ENCODE measurements around the gene TMPRSS13.

Gene TMPRSS13

GRCh38 chr11:117902001-117902845, 27.0 kb downstream of the TMPRSS13 start:
- Histone ChIP-seq H3K9me3 (ENCODE audit: control insufficient read depth, insufficient read depth, low read length) (no peaks in the 10 kb centered on the region), H3K27ac (ENCODE audit: low read depth, low read length) (no peak overlapping the region), H3K4me1 (ENCODE audit: control insufficient read depth, insufficient read depth, low read length) (peaks cover 5% of the 10 kb centered on the region; the same call in 1 of the 2 replicates), H3K36me3 (ENCODE audit: control insufficient read depth, insufficient read depth, low read length) (no peaks in the 10 kb centered on the region), H3K4me3 (ENCODE audit: low read depth, low read length) (no peak overlapping the region), H3K9ac (ENCODE audit: low read depth, low read length) (no peak overlapping the region), H3K27me3 (ENCODE audit: control insufficient read depth, insufficient read depth, low read length) (no peaks in the 10 kb centered on the region)

- Histone ChIP-seq H3K27ac (ENCODE audit: low read depth, low read length) (no peak overlapping the region), H3K4me3 (ENCODE audit: low read depth, low read length) (no peak overlapping the region), H3K9ac (ENCODE audit: low read depth, low read length) (no peak overlapping the region), H3K27me3 (ENCODE audit: control insufficient read depth, insufficient read depth, low read length) (no peaks in the 10 kb centered on the region), H3K9me3 (ENCODE audit: control insufficient read depth, insufficient read depth, low read length) (no peaks in the 10 kb centered on the region), H3K4me1 (ENCODE audit: control insufficient read depth, insufficient read depth, low read length) (no peaks in the 10 kb centered on the region), H3K36me3 (ENCODE audit: control insufficient read depth, insufficient read depth, low read length) (no peaks in the 10 kb centered on the region)
Observed at GRCh38 chr11:117901601-117902000, 27.6 kb downstream of the TMPRSS13 start.

- no peaks in the 10 kb centered on the region for H3K4me1 ChIP-seq (ENCODE audit: control insufficient read depth, insufficient read depth, low read length)
- H3K27me3 ChIP-seq (ENCODE audit: control insufficient read depth, insufficient read depth, low read length) = no peaks in the 10 kb centered on the region
- no peak overlapping the region for H3K9ac ChIP-seq (ENCODE audit: low read depth, low read length)
- no peaks in the 10 kb centered on the region for H3K36me3 ChIP-seq (ENCODE audit: control insufficient read depth, insufficient read depth, low read length)
- no peak overlapping the region for H3K27ac ChIP-seq (ENCODE audit: low read depth, low read length)
- H3K4me3 ChIP-seq (ENCODE audit: low read depth, low read length) = no peak overlapping the region
- no peaks in the 10 kb centered on the region for H3K9me3 ChIP-seq (ENCODE audit: control insufficient read depth, insufficient read depth, low read length)
Observed at GRCh38 chr11:117900720-117901440, 28.3 kb downstream of the TMPRSS13 start.

- Histone ChIP-seq H3K27ac (ENCODE audit: low read depth, low read length) (no peak overlapping the region), H3K36me3 (ENCODE audit: control insufficient read depth, insufficient read depth, low read length) (no peaks in the 10 kb centered on the region), H3K4me3 (ENCODE audit: low read depth, low read length) (no peak overlapping the region), H3K9me3 (ENCODE audit: control insufficient read depth, insufficient read depth, low read length) (no peaks in the 10 kb centered on the region), H3K9ac (ENCODE audit: low read depth, low read length) (no peak overlapping the region), H3K4me1 (ENCODE audit: control insufficient read depth, insufficient read depth, low read length) (no peaks in the 10 kb centered on the region), H3K27me3 (ENCODE audit: control insufficient read depth, insufficient read depth, low read length) (no peaks in the 10 kb centered on the region)
Observed at GRCh38 chr11:117900121-117900648, 29.0 kb downstream of the TMPRSS13 start.

GRCh38 chr11:117898059-117898458, 31.1 kb downstream of the TMPRSS13 start:
- no peaks in the 10 kb centered on the region for H3K9me3 ChIP-seq (ENCODE audit: control insufficient read depth, insufficient read depth, low read length)
- H3K4me1 ChIP-seq (ENCODE audit: control insufficient read depth, insufficient read depth, low read length) = no peaks in the 10 kb centered on the region
- H3K27ac ChIP-seq (ENCODE audit: low read depth, low read length) = no peak overlapping the region
- no peaks in the 10 kb centered on the region for H3K27me3 ChIP-seq (ENCODE audit: control insufficient read depth, insufficient read depth, low read length)
- H3K9ac ChIP-seq (ENCODE audit: low read depth, low read length) = no peak overlapping the region
- H3K36me3 ChIP-seq (ENCODE audit: control insufficient read depth, insufficient read depth, low read length) = no peaks in the 10 kb centered on the region
- no peak overlapping the region for H3K4me3 ChIP-seq (ENCODE audit: low read depth, low read length)

- Histone ChIP-seq H3K27me3 (ENCODE audit: control insufficient read depth, insufficient read depth, low read length) (no peaks in the 10 kb centered on the region), H3K36me3 (ENCODE audit: control insufficient read depth, insufficient read depth, low read length) (no peaks in the 10 kb centered on the region), H3K4me3 (ENCODE audit: low read depth, low read length) (no peak overlapping the region), H3K27ac (ENCODE audit: low read depth, low read length) (no peak overlapping the region), H3K9ac (ENCODE audit: low read depth, low read length) (no peak overlapping the region), H3K4me1 (ENCODE audit: control insufficient read depth, insufficient read depth, low read length) (no peaks in the 10 kb centered on the region), H3K9me3 (ENCODE audit: control insufficient read depth, insufficient read depth, low read length) (no peaks in the 10 kb centered on the region)
Observed at GRCh38 chr11:117892651-117893050, 36.6 kb downstream of the TMPRSS13 start.

- Histone ChIP-seq H3K36me3 (ENCODE audit: control insufficient read depth, insufficient read depth, low read length) (no peaks in the 10 kb centered on the region), H3K27me3 (ENCODE audit: control insufficient read depth, insufficient read depth, low read length) (no peaks in the 10 kb centered on the region), H3K9me3 (ENCODE audit: control insufficient read depth, insufficient read depth, low read length) (no peaks in the 10 kb centered on the region), H3K4me3 (ENCODE audit: low read depth, low read length) (no peak overlapping the region), H3K9ac (ENCODE audit: low read depth, low read length) (no peak overlapping the region), H3K4me1 (ENCODE audit: control insufficient read depth, insufficient read depth, low read length) (no peaks in the 10 kb centered on the region), H3K27ac (ENCODE audit: low read depth, low read length) (no peak overlapping the region)
Observed at GRCh38 chr11:117891362-117891761, 37.8 kb downstream of the TMPRSS13 start.

- Histone ChIP-seq H3K27ac (ENCODE audit: low read depth, low read length) (no peak overlapping the region), H3K4me1 (ENCODE audit: control insufficient read depth, insufficient read depth, low read length) (no peaks in the 10 kb centered on the region), H3K27me3 (ENCODE audit: control insufficient read depth, insufficient read depth, low read length) (no peaks in the 10 kb centered on the region), H3K9ac (ENCODE audit: low read depth, low read length) (no peak overlapping the region), H3K36me3 (ENCODE audit: control insufficient read depth, insufficient read depth, low read length) (no peaks in the 10 kb centered on the region), H3K9me3 (ENCODE audit: control insufficient read depth, insufficient read depth, low read length) (no peaks in the 10 kb centered on the region), H3K4me3 (ENCODE audit: low read depth, low read length) (no peak overlapping the region)
Observed at GRCh38 chr11:117888139-117888566, 41.0 kb downstream of the TMPRSS13 start.

GRCh38 chr11:117887431-117888138, 41.6 kb downstream of the TMPRSS13 start:
- H3K4me1 ChIP-seq (ENCODE audit: control insufficient read depth, insufficient read depth, low read length) = no peaks in the 10 kb centered on the region
- H3K4me3 ChIP-seq (ENCODE audit: low read depth, low read length) = no peak overlapping the region
- no peaks in the 10 kb centered on the region for H3K9me3 ChIP-seq (ENCODE audit: control insufficient read depth, insufficient read depth, low read length)
- H3K27ac ChIP-seq (ENCODE audit: low read depth, low read length) = no peak overlapping the region
- H3K9ac ChIP-seq (ENCODE audit: low read depth, low read length) = no peak overlapping the region
- H3K36me3 ChIP-seq (ENCODE audit: control insufficient read depth, insufficient read depth, low read length) = no peaks in the 10 kb centered on the region
- H3K27me3 ChIP-seq (ENCODE audit: control insufficient read depth, insufficient read depth, low read length) = no peaks in the 10 kb centered on the region

- Histone ChIP-seq H3K4me1 (ENCODE audit: control insufficient read depth, insufficient read depth, low read length) (no peaks in the 10 kb centered on the region), H3K36me3 (ENCODE audit: control insufficient read depth, insufficient read depth, low read length) (no peaks in the 10 kb centered on the region), H3K27ac (ENCODE audit: low read depth, low read length) (no peak overlapping the region), H3K9me3 (ENCODE audit: control insufficient read depth, insufficient read depth, low read length) (no peaks in the 10 kb centered on the region), H3K4me3 (ENCODE audit: low read depth, low read length) (no peak overlapping the region), H3K9ac (ENCODE audit: low read depth, low read length) (no peak overlapping the region), H3K27me3 (ENCODE audit: control insufficient read depth, insufficient read depth, low read length) (peaks cover 6% of the 10 kb centered on the region)
Observed at GRCh38 chr11:117885777-117886176, 43.4 kb downstream of the TMPRSS13 start.
